ENCODE results near the gene RAB31. TPM values are rescaled to one million over a fixed set of nuclear protein-coding genes. Genes with fewer than 3 reads are reported as not detected.
A peak's percentile ranks its signal among the peaks of the same experiment; 100 is the strongest.

RAB31 gene
- total and polyA plus RNA-seq, 2 experiments from 2014 or later = 8.7 to 27.7 TPM

DNA sequence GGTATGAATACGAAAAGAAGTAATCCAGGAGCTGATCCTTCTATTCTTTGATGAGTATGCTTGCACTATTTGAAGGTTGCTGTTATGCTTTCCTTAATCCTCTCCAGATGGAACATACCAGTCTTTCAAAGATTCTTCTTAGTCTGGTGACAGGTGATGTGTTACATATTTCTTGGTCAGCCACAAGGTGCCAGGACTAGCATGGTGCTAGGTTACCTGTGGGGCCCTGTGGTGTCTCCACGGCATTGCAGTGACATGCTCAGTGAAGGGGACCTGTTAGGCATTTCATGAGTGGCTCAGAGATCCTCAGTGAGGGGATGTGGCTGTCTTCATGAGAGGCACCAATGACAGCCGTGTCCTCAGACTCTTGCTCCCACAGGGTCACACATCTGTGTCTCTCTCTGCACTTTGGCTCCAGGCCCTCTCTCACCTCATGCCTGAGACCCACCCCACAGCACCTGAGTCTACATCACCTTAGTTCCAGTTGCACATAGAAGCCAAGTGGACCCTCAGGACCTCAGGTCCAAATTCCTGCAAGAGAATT lies 13.1 kb upstream of the RAB31 start:
- DNase-seq (ENCODE audit: low read depth in 1 of 2, low spot score in 1 of 2) = no peak
- TF ChIP-seq, protein P1, sequence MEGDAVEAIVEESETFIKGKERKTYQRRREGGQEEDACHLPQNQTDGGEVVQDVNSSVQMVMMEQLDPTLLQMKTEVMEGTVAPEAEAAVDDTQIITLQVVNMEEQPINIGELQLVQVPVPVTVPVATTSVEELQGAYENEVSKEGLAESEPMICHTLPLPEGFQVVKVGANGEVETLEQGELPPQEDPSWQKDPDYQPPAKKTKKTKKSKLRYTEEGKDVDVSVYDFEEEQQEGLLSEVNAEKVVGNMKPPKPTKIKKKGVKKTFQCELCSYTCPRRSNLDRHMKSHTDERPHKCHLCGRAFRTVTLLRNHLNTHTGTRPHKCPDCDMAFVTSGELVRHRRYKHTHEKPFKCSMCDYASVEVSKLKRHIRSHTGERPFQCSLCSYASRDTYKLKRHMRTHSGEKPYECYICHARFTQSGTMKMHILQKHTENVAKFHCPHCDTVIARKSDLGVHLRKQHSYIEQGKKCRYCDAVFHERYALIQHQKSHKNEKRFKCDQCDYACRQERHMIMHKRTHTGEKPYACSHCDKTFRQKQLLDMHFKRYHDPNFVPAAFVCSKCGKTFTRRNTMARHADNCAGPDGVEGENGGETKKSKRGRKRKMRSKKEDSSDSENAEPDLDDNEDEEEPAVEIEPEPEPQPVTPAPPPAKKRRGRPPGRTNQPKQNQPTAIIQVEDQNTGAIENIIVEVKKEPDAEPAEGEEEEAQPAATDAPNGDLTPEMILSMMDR (IDR thresholded peaks at IDR 0.05; ENCODE audit: low read depth, low read length) = no peak
- no peaks in the 10 kb centered on the region for H3K9me3 ChIP-seq (ENCODE audit: low read depth)
- no peaks in the 10 kb centered on the region for H3K27me3 ChIP-seq
- H3K4me1 ChIP-seq (ENCODE audit: low read depth) = no peaks in the 10 kb centered on the region
- H3K27ac ChIP-seq = no peak overlapping the region
- H3K36me3 ChIP-seq = no peaks in the 10 kb centered on the region
- H3K4me3 ChIP-seq = no peak overlapping the region

DNA sequence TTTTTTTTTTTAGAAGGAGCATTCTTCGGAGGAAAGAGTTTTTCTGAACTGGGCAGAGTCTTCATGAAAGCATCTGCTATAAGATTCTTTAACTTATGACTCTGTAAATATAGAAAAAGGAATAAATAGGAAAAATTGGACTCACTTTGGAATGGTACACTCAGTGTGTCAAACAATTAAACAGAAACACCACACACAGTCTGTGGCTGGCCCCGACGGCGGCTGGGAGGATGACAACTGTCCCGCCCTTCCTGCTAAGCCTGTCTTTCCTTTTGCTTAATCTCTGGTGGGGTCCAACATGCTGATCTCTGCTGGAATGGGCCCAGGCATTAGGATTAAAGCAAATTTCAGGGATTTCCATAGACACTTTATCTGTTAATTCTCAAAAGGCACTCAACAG lies 12.5 kb upstream of the RAB31 start:
- Histone ChIP-seq H3K4me1 (ENCODE audit: low read depth) (peaks cover 4% of the 10 kb centered on the region), H3K27me3 (no peaks in the 10 kb centered on the region), H3K4me3 (no peak overlapping the region), H3K9me3 (ENCODE audit: low read depth) (no peaks in the 10 kb centered on the region), H3K36me3 (no peaks in the 10 kb centered on the region), H3K27ac (no peak overlapping the region)
- no peak for DNase-seq (ENCODE audit: low read depth in 1 of 2, low spot score in 1 of 2)
- TF ChIP-seq, protein P1 (IDR thresholded peaks at IDR 0.05; ENCODE audit: low read depth, low read length) = no peak

- H3K9me3 ChIP-seq (ENCODE audit: low read depth) = no peaks in the 10 kb centered on the region
- TF ChIP-seq, protein P1 (IDR thresholded peaks at IDR 0.05; ENCODE audit: low read depth, low read length) = no peak
- H3K4me1 ChIP-seq (ENCODE audit: low read depth) = peaks cover 6% of the 10 kb centered on the region
- H3K4me3 ChIP-seq = no peak overlapping the region
- DNase-seq (ENCODE audit: low read depth in 1 of 2, low spot score in 1 of 2) = peak in 1 of 2 donors; percentile 59
- no peaks in the 10 kb centered on the region for H3K36me3 ChIP-seq
- no peaks in the 10 kb centered on the region for H3K27me3 ChIP-seq
- H3K27ac ChIP-seq = no peak overlapping the region
Observed at GRCh38 chr18:9696112-9696511, 12.0 kb upstream of the RAB31 start.

- no peak for DNase-seq (ENCODE audit: low read depth in 1 of 2, low spot score in 1 of 2)
- Histone ChIP-seq H3K9me3 (ENCODE audit: low read depth) (no peaks in the 10 kb centered on the region), H3K27ac (no peak overlapping the region), H3K36me3 (no peaks in the 10 kb centered on the region), H3K27me3 (no peaks in the 10 kb centered on the region), H3K4me1 (ENCODE audit: low read depth) (peaks cover 6% of the 10 kb centered on the region), H3K4me3 (no peak overlapping the region)
- TF ChIP-seq, protein P1 (IDR thresholded peaks at IDR 0.05; ENCODE audit: low read depth, low read length) = no peak
Observed at GRCh38 chr18:9696701-9697100, 11.4 kb upstream of the RAB31 start.

GRCh38 chr18:9697121-9697520 lies 11.0 kb upstream of the RAB31 start:
- Histone ChIP-seq H3K27me3 (no peaks in the 10 kb centered on the region), H3K4me1 (ENCODE audit: low read depth) (peaks cover 6% of the 10 kb centered on the region), H3K27ac (no peak overlapping the region), H3K4me3 (no peak overlapping the region), H3K9me3 (ENCODE audit: low read depth) (no peaks in the 10 kb centered on the region), H3K36me3 (no peaks in the 10 kb centered on the region)
- DNase-seq (ENCODE audit: low read depth in 1 of 2, low spot score in 1 of 2) = peak in 1 of 2 donors; percentile 51
- TF ChIP-seq, protein P1 (IDR thresholded peaks at IDR 0.05; ENCODE audit: low read depth, low read length) = no peak
